GM12801 (cell line): ENCODE results near the gene PRKCQ.

ENCODE experiments used
- TF ChIP-seq, protein P1 (sequence below): IDR thresholded peaks from one replicate; pipeline ENCODE4 v1.5.1; 2011; ENCODE audit warnings: control low read depth; ENCODE audit not compliant: insufficient read length; ENCODE audit errors: extremely low read depth

Gene PRKCQ

DNA sequence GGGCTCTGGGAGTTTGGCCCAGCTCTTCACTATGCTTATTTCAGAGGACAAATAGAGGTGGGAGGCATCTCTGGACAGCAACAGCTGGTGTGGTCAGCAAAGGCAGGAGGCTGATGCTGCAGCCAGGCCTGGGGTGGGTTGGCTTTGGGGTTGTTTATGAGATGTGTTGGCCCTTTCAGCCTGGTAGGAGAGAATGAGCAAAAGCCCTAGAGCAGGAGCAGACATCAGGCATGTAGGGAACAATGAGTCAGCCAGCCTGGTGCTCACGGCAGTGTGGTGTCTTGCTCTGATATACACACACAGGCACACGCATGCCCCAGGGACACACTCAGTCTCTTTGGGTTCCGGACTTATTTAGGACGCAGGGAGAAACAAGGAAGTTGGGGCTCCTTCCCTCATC is 157.1 kb downstream of the PRKCQ start:
- TF ChIP-seq, protein P1, sequence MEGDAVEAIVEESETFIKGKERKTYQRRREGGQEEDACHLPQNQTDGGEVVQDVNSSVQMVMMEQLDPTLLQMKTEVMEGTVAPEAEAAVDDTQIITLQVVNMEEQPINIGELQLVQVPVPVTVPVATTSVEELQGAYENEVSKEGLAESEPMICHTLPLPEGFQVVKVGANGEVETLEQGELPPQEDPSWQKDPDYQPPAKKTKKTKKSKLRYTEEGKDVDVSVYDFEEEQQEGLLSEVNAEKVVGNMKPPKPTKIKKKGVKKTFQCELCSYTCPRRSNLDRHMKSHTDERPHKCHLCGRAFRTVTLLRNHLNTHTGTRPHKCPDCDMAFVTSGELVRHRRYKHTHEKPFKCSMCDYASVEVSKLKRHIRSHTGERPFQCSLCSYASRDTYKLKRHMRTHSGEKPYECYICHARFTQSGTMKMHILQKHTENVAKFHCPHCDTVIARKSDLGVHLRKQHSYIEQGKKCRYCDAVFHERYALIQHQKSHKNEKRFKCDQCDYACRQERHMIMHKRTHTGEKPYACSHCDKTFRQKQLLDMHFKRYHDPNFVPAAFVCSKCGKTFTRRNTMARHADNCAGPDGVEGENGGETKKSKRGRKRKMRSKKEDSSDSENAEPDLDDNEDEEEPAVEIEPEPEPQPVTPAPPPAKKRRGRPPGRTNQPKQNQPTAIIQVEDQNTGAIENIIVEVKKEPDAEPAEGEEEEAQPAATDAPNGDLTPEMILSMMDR, result no peak

DNA sequence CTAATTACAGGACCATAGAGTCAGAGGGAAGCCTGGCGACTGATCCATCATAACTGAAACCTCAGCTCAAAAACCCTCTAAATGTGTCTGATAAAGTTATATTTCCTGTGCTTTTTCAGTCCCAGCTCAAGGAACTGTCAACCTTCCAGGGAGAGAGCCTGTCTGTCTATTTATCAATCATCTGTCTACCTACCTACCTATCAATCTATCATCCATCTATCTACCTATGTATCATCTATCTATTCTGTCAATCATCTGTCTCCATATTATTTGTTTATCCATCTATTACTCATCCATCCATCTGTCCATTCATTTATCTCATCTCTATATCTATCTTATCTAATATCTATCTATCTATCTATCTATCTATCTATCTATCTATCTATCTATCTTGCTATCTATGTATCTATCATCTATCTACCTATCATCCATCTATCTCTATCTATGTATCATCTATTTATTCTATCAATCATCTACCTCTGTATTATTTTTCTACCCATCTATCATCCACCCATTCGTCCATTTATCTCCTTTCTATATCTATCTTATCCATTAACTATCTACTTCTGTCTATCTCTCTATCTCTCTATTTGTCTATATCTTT is 161.4 kb downstream of the PRKCQ start:
- TF ChIP-seq, protein P1, result no peak

DNA sequence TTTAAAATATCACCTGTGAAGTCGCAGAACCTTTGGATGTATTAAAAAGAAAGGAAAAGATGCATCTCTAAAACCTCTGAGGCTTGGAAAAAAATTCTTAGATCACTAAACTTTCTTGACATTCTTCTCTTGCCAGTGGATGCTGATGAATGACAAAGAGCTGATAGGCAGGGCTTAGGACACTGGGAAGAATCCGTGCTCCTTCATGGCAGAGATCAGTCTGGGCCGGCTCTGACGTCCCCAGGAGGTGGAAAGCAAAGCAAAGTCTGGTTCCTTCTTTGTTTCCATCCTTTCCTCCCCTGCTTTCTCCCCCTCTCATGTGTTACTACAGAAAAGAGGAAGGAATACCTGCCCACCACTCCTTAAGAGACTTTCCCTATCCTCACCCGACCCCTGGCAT is 161.9 kb downstream of the PRKCQ start:
- TF ChIP-seq, protein P1, result no peak

DNA sequence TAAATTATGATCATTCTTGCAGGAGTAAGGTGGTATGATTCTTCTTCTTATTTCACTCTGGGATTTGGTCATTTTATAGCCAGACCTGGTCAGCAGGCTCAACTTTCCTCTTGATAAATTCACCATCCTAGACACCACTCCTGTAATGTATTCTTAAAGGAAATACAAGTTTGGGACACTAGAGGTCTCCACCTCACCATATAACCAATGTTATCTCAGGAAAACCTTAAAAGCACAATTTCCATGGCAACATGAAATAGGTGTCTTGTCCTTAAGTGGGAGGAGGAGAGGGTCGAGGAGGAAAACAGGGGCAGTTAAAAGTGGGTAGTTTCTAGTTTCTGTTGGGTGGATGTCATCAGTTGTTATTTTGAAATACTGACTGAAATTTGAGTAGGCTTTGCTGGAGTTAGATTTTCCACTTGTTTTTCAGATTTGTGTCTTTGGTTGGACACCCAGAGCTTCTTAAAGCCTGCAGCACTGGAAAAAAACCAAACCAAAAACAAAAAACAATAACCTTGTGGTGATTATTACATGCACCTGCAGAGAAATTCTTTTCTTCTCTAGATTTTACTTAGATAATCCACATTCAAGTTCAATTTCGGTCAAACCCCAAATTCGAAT is 163.1 kb downstream of the PRKCQ start:
- TF ChIP-seq, protein P1, result no peak

DNA sequence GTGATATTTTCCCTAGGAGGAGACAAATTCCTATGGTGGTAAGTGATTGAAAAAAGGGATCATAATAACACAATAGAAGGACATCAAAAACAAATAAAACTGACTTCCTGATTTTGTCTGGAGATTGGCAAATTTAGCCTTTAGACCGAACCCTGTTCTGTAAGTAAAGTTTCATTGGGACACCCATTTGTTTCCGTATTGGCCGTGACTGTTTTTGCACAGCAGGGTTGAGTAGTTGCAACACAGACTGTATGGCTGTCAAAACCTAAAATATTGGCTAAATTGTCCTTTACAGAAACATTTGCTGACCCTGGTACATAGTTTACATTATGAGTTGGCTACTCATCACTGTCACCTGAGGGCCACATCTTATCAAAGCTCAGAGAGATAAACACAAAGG is 168.6 kb downstream of the PRKCQ start:
- TF ChIP-seq, protein P1, result no peak

DNA sequence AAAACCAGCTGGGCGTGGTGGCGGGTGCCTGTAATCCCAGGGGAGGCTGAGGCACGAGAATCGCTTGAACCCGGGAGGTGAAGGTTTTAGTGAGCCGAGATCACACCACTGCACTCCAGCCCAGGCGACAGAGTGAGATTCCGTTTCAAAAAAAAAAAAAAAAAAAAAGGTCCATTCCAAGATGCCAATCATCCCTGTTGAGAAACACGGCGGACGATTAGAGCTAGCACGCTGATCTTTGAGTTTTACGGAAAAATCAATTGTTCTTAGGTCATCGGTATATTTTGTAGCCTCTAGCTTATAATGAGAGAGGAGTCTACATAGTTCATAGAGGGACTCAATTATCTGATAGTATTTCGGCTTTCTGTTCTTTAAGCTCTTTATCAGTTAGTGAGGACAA is 169.2 kb downstream of the PRKCQ start:
- TF ChIP-seq, protein P1, result no peak

DNA sequence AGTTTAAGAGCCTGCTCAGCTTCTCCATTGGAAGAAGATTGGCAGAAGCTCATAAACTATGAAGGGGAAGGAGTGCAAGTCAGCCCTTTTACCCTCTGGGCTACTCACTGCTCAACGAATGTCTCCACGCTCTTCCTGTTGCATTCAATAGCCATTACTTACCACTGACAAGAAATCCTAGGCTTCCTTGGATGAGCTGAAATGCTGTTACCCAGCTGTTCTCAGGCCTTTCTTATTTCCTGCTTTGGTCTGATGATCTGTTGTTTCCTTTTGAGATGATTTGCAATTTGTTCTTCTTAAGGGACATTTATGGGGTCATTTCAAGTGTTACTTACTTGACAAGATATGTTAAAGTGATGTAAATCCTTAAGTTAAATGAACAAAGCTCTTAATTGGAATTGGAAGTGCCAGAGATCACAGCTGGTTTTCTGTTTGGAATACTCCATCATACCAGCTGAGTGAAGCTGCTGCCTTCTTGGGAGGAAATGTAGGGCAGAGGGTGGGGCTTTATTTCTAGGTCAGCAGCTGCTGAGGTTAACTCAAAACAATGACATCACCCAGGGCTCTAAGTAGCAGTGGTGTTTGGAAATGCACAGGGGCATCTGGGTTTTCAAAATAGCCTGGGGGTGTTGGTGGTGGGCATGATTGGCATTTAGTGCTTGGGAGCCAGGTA is 170.0 kb downstream of the PRKCQ start:
- TF ChIP-seq, protein P1, result no peak
